Colonic mucosa (tissue), 4 donors: Measurements from ENCODE around the gene SRXN1. TPM values are rescaled to one million over a fixed set of nuclear protein-coding genes. Genes with fewer than 3 reads are reported as not detected.
"Not testable (repeated sequence)": the region's sequence is repeated elsewhere in the genome, so short reads cannot be mapped to it uniquely, and the experiment has no call there.

Experiments
- DNase-seq: peaks from one replicate; pipeline ENCODE4 v3.0.0-alpha.2; 2020
- H3K27ac ChIP-seq: fragments of 200-600 bp; one replicate; pipeline ENCODE4 v1.8.0; 2021
- H3K27me3 ChIP-seq: fragments of 200-600 bp; one replicate; pipeline ENCODE4 v1.8.0; 2021
- H3K36me3 ChIP-seq: fragments of 200-600 bp; one replicate; pipeline ENCODE4 v1.8.0; 2021
- H3K4me1 ChIP-seq: fragments of 200-600 bp; one replicate; pipeline ENCODE4 v1.8.0; 2021; ENCODE audit warnings: mild to moderate bottlenecking
- H3K4me3 ChIP-seq: fragments of 200-600 bp; one replicate; pipeline ENCODE4 v1.8.0; 2021
- H3K9ac ChIP-seq, 2 donors: one replicate each; pipeline ENCODE4 v1.7.0; 2013; ENCODE audit warnings: control low read depth in 2 of 2, low read depth in 2 of 2, low read length in 2 of 2
- H3K9me3 ChIP-seq: fragments of 200-600 bp; one replicate; pipeline ENCODE4 v1.8.0; 2021
- intact Hi-C: fragments of 100-400 bp; cut with DNase I; formaldehyde crosslinking; loops from one replicate; pipeline ENCODE4 v1.14.1; 2022
- total RNA-seq, 2 donors: library from RNA; stranded (reverse); fragmentation: NEBNext Ultra II Directional in 1 of 2; extraction: Animal tissue kit (Norgen Biotek cat#: 25700) in 1 of 2; gene quantifications; one replicate each; pipeline ENCODE4 v1.2.1, GENCODE V29; 2021
- TF ChIP-seq, protein P1 (sequence below): fragments of 200-600 bp; IDR thresholded peaks from one replicate; pipeline ENCODE4 v1.8.0; 2022; ENCODE audit warnings: antibody characterized with exemption, mild to moderate bottlenecking
- donor health status: healthy.
- donor health status: DM: no; HTN: no; CAD: no.
- donor health status: DM: no; HTN: no; CAD: no.

Gene SRXN1
- total RNA-seq, 2 donors from 2014 or later: 20.8 to 25.3 TPM

DNA sequence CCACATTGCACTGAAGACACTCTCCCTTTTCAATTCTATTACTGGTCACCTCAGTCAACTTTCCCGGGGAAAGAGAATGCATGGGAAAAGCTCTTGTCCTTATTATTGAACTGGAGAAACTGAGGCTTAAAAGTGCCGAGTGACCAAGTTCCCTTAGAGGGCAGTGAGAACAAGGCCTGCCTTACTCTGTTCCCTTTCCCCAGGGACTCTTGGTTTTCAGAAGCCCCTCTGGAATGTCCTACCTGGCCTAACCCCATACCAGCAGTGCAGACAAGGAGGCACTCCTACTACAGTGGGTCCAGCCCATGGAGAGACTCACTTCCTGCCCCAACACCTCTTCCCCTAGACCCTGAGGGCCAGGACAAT lies 6.1 kb downstream of the SRXN1 start:
- Histone ChIP-seq H3K4me1 (no peaks in the 10 kb centered on the region), H3K4me3 (no peak overlapping the region), H3K36me3 (no peaks in the 10 kb centered on the region), H3K9me3 (no peaks in the 10 kb centered on the region), H3K27ac (no peak overlapping the region), H3K9ac (no peak overlapping the region), H3K27me3 (peaks cover 7% of the 10 kb centered on the region)
- TF ChIP-seq, protein P1, sequence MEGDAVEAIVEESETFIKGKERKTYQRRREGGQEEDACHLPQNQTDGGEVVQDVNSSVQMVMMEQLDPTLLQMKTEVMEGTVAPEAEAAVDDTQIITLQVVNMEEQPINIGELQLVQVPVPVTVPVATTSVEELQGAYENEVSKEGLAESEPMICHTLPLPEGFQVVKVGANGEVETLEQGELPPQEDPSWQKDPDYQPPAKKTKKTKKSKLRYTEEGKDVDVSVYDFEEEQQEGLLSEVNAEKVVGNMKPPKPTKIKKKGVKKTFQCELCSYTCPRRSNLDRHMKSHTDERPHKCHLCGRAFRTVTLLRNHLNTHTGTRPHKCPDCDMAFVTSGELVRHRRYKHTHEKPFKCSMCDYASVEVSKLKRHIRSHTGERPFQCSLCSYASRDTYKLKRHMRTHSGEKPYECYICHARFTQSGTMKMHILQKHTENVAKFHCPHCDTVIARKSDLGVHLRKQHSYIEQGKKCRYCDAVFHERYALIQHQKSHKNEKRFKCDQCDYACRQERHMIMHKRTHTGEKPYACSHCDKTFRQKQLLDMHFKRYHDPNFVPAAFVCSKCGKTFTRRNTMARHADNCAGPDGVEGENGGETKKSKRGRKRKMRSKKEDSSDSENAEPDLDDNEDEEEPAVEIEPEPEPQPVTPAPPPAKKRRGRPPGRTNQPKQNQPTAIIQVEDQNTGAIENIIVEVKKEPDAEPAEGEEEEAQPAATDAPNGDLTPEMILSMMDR: no peak
- intact Hi-C loops: loop anchor here (5.0 kb wide), 1 partner anchor 295 kb away; no protein-coding TSS in a partner anchor
- no peak for DNase-seq

DNA sequence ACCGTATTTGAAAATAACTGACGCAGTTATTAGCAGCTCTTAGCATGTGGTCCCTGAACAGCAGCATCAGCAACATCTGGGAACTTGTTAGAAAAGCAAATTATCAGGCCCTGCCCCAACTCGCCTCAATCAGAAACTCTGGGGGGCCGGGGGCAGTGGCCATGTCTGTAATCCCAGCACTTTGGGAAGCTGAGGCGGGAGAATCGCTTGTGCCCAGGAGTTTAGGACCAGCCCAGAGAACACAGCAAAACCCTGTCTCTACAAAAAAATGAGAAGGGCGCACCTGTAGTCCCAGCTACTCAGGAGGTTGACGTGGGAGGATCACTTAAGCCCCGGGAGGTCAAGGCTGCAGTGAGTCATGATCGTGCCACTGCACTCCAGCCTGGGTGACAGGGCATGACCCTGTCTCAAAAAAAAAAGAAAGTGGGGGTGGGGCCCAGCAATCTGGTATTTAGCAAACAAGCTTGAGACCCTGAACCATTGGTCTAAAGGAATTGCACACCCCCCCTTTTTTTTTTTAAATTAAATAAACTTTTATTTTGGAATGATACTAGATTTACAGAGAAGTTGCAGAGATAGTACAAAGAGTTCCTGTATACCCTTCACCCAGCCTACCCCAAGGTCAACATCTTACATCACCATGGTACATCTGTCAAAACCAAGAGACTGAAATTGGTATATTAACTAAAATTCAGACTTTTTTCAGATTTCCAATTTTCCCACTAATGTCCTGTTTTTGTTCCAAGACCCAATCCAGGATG lies 6.7 kb downstream of the SRXN1 start:
- no peaks in the 10 kb centered on the region for H3K4me1 ChIP-seq
- H3K9ac ChIP-seq: no peak overlapping the region
- no peak overlapping the region for H3K27ac ChIP-seq
- intact Hi-C loops: loop anchor here (5.0 kb wide), 1 partner anchor 294 kb away; no protein-coding TSS in a partner anchor
- no peaks in the 10 kb centered on the region for H3K9me3 ChIP-seq
- no peak for DNase-seq
- peaks cover 7% of the 10 kb centered on the region for H3K27me3 ChIP-seq
- TF ChIP-seq, protein P1: no peak
- no peak overlapping the region for H3K4me3 ChIP-seq
- no peaks in the 10 kb centered on the region for H3K36me3 ChIP-seq

DNA sequence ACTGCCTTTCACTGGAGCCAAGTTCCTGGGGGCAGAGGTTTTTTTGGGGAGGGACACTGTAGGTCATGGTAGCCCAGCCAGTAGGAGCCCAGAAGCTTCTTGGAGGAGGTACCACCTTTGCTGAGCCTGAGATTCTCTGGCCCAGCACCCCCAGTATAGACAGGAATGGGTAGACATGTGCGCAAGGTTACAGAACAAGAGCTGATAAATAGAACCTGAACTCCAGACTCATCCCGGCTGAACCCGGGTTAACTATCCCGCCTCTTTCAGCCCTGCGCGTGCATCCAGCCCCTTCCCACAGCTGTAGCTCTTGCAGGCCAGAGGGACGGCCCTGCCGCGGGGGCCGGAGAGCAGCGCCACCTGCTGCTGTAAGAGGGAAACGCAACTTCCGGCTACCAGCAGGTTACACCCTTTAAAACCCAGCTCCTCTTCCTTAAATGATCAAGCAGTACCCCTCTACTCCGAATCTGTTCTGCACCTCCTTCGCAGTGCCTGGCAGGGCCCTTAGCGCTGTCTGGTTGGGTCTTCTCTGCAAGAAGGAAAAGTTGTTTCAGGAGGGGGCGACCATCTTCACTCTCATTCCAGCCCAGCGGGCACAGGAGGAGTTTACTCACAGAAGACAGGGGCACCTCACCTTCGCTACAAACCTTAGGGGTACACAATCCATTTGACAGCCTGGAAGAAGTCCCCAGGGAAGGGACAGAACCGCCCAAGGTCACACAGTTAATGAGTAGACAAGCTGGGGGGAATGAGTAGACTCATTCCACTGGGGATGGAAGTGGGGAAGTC lies 7.5 kb downstream of the SRXN1 start:
- Histone ChIP-seq H3K4me3 (no peak overlapping the region), H3K4me1 (no peaks in the 10 kb centered on the region), H3K9me3 (no peaks in the 10 kb centered on the region), H3K36me3 (no peaks in the 10 kb centered on the region), H3K27ac (no peak overlapping the region), H3K27me3 (peaks cover 7% of the 10 kb centered on the region), H3K9ac (no peak overlapping the region)
- TF ChIP-seq, protein P1: peak; percentile 94
- intact Hi-C loops: loop anchor here (5.0 kb wide), 1 partner anchor 293 kb away; no protein-coding TSS in a partner anchor
- peak; percentile 75 for DNase-seq

DNA sequence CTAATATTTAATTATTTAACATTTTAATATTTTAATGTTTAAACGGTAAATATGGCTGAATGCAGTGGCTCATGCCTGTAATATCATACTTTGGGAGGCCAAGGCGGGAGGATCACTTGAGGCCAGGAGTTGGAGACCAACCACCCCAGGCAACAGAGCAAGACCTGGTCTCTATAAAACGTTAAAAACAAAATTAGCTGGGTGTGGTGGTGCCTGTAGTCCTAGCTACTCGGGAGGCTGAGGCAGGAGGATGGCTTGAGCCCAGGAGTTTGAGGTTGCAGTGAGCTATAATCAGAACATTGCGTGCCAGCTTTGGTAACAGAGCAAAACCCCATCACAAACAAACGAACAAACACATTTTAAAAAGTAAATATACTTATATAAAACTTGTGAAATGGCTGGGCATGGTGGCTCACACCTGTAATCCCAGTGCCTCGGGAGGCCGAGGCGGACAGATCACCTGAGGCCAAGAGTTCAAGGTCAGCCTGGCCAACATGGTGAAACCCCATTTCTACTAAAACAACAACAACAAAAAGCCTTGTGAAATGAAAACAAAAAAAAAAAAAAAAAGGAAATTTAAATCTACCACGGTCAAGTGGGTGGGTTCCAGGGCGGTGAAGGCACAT lies 8.2 kb downstream of the SRXN1 start:
- Histone ChIP-seq H3K36me3 (no peaks in the 10 kb centered on the region), H3K4me3 (no peak overlapping the region), H3K9ac (no peak overlapping the region), H3K9me3 (no peaks in the 10 kb centered on the region), H3K27me3 (peaks cover 7% of the 10 kb centered on the region), H3K27ac (no peak overlapping the region), H3K4me1 (no peaks in the 10 kb centered on the region)
- intact Hi-C loops: loop anchor here (5.0 kb wide), 1 partner anchor 293 kb away; no protein-coding TSS in a partner anchor
- TF ChIP-seq, protein P1: no peak
- DNase-seq: no peak

DNA sequence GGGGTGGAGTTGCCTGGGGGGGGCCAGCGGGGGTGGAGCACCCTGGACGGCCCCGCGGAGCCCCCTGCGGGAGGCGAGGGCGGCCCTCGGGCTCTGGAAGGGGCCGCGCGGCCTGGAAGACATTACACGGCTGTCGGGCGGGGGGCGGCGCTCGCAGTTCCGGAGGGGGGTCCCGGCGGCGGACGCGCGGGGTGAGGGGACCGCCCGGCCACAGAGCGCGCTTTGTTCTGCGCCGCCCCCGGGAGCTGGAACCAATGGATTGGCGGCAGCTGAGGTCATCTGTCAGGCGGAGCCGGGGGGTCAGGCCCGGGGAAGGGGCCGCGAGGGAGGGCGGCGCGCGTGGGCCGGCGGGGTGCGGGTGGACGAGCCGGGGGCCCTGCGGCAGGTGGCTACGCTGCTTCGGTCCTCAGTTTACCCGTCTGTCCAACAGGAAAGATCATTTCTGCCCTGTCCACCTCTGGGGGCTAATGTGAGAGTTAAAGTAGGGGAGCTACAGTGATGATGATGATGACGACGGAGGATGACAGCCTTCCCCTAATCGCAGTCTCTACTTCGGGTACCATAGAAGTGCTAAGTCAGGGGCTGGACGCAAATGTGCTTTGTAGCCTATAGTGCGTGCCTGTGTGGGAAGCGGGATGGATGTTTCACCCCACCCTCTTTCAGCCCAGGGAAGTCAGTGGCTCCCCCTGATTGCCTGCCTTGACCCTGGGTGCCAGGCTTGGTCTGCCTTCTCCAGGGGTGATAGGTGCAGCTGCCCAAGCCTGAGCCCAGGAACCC lies 10.4 kb downstream of the SRXN1 start:
- H3K9ac ChIP-seq: no peak overlapping the region
- H3K4me1 ChIP-seq: no peaks in the 10 kb centered on the region
- intact Hi-C loops: no loop called here
- DNase-seq: no peak
- H3K4me3 ChIP-seq: peak overlapping the region; percentile 15
- no peaks in the 10 kb centered on the region for H3K9me3 ChIP-seq
- TF ChIP-seq, protein P1: no peak
- H3K27me3 ChIP-seq: peaks cover 7% of the 10 kb centered on the region
- H3K36me3 ChIP-seq: no peaks in the 10 kb centered on the region
- no peak overlapping the region for H3K27ac ChIP-seq

DNA sequence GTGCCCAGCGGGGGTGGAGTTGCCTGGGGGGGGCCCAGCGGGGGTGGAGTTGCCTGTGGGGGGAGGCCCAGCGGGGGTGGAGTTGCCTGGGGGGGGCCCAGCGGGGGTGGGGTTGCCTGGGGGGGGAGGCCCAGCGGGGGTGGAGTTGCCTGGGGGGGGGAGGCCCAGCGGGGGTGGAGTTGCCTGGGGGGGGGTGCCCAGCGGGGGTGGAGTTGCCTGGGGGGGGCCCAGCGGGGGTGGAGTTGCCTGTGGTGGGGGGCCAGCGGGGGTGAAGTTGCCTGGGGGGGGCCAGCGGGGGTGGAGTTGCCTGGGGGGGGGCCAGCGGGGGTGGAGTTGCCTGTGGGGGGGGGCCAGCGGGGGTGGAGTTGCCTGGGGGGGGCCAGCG lies 11.0 kb downstream of the SRXN1 start:
- H3K27me3 ChIP-seq, intact Hi-C loops, H3K9ac ChIP-seq, H3K4me3 ChIP-seq, H3K27ac ChIP-seq, H3K36me3 ChIP-seq, H3K4me1 ChIP-seq, DNase-seq, H3K9me3 ChIP-seq: not testable (repeated sequence)
